ENCODE data around the gene ARFGEF3. TPM values are rescaled to one million over a fixed set of nuclear protein-coding genes. Genes with fewer than 3 reads are reported as not detected.

Gene ARFGEF3
- total RNA-seq, 4 donors from 2014 or later, result 1.2 to 3.3 (median 2.2) TPM

GRCh38 chr6:138264372-138264880 lies 102.7 kb downstream of the ARFGEF3 start:
- H3K27me3 ChIP-seq, result peaks cover 0 to 5% (median 0%) of the 10 kb centered on the region in 4 donors
- no peaks in the 10 kb centered on the region for H3K9me3 ChIP-seq
- no peaks in the 10 kb centered on the region for H3K4me1 ChIP-seq
- H3K4me3 ChIP-seq, result no peak overlapping the region
- no peak for DNase-seq (ENCODE audit: extremely low spot score)
- intact Hi-C loops (cut with DNase I), result no loop called here
- TF ChIP-seq, protein P1, sequence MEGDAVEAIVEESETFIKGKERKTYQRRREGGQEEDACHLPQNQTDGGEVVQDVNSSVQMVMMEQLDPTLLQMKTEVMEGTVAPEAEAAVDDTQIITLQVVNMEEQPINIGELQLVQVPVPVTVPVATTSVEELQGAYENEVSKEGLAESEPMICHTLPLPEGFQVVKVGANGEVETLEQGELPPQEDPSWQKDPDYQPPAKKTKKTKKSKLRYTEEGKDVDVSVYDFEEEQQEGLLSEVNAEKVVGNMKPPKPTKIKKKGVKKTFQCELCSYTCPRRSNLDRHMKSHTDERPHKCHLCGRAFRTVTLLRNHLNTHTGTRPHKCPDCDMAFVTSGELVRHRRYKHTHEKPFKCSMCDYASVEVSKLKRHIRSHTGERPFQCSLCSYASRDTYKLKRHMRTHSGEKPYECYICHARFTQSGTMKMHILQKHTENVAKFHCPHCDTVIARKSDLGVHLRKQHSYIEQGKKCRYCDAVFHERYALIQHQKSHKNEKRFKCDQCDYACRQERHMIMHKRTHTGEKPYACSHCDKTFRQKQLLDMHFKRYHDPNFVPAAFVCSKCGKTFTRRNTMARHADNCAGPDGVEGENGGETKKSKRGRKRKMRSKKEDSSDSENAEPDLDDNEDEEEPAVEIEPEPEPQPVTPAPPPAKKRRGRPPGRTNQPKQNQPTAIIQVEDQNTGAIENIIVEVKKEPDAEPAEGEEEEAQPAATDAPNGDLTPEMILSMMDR (IDR thresholded peaks at IDR 0.05), result no peak
- TF ChIP-seq EP300 (IDR thresholded peaks at IDR 0.05) (no peak), POLR2A (IDR thresholded peaks at IDR 0.05; ENCODE audit: low read depth) (no peak), POLR2AphosphoS5 (IDR thresholded peaks at IDR 0.05) (no peak)
- H3K36me3 ChIP-seq, result no peaks in the 10 kb centered on the region
- H3K27ac ChIP-seq (replicated peaks in 1 of 4), result no peak overlapping the region

DNA sequence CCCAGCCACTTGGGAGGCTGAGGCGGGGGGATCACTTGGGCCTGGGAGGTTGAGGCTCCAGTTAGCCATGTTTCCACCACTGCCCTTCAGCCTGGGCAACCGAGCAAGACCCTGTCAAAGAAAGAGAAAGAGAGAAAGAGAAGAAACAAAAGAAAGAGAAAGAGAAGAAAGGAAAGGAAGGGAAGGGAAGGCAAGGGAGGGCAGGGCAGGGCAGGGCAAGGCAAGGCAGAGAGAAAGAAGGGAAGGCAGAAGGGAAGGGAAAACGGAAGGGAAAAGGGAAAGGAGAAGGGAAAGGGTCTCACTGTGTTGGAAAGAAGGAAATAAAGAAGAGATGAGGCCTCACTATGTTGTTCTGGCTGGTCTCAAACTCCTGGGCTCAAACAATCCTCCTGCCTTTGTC lies 104.4 kb downstream of the ARFGEF3 start:
- no peaks in the 10 kb centered on the region for H3K9me3 ChIP-seq
- H3K36me3 ChIP-seq, result no peaks in the 10 kb centered on the region
- 93% methylated on average over 3 of the region's 3 CpGs for WGBS
- H3K27ac ChIP-seq (replicated peaks in 1 of 4), result no peak overlapping the region
- DNase-seq (ENCODE audit: extremely low spot score), result no peak
- H3K27me3 ChIP-seq, result peaks cover 0 to 10% (median 0%) of the 10 kb centered on the region in 4 donors
- no peak overlapping the region for H3K4me3 ChIP-seq
- intact Hi-C loops (cut with DNase I), result no loop called here
- H3K4me1 ChIP-seq, result no peaks in the 10 kb centered on the region
- TF ChIP-seq POLR2AphosphoS5 (IDR thresholded peaks at IDR 0.05), result no peak
- TF ChIP-seq POLR2A (IDR thresholded peaks at IDR 0.05; ENCODE audit: low read depth), result no peak
- TF ChIP-seq, protein P1 (IDR thresholded peaks at IDR 0.05), result no peak
- no peak for TF ChIP-seq EP300 (IDR thresholded peaks at IDR 0.05)

DNA sequence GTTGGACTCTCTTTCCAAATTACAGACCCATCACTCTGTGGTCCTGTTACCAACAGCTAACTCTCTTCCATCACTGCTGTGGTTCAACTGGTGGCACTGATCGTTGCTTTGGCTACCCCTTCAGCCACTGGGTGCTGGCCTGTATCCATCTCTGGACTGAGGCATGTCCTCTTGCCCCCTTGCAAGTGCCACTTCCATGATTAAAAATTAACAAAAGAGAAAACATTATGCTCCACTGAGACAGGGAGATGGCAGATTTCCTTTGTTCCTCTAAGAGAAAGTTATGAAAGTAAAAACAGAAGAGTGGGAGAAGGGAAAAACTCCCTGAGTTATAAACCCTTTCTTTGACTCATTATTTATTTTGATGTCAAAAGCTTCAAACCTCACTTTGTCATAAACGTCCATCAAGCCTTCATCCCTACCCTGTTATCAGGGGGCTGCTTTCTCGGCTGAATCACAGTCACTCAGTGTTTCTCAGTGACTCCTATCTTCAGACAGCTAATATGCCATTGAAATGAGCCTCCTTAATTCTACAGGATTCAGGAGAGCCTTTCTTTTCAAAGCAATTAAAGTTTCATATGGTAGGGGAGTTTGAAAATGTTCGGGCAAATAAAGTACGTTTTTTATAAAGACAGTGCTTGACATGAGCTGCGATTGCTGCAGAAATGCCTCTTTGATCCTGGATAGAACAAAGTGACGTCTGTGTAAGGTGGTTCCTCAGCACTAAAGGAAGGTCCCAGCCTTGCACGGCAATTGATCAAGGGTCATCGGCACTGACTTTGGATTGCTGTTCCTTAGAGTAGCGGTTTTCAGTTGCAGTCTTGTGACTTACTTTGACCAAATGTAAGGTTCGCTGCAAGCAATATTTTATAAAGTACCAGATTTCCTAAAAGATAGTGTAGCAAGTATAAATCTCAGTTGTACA lies 106.5 kb downstream of the ARFGEF3 start:
- intact Hi-C loops (cut with DNase I), result no loop called here
- no peak overlapping the region for H3K27ac ChIP-seq (replicated peaks in 1 of 4)
- H3K36me3 ChIP-seq, result no peaks in the 10 kb centered on the region
- TF ChIP-seq, protein P1 (IDR thresholded peaks at IDR 0.05), result no peak
- TF ChIP-seq POLR2A (IDR thresholded peaks at IDR 0.05; ENCODE audit: low read depth) (no peak), POLR2AphosphoS5 (IDR thresholded peaks at IDR 0.05) (no peak), EP300 (IDR thresholded peaks at IDR 0.05) (no peak)
- no peak overlapping the region for H3K4me3 ChIP-seq
- peaks cover 0 to 10% (median 0%) of the 10 kb centered on the region in 4 donors for H3K27me3 ChIP-seq
- no peak for DNase-seq (ENCODE audit: extremely low spot score)
- no peaks in the 10 kb centered on the region for H3K4me1 ChIP-seq
- 79% methylated on average over 11 of the region's 11 CpGs for WGBS
- H3K9me3 ChIP-seq, result no peaks in the 10 kb centered on the region

- no peak for DNase-seq (ENCODE audit: extremely low spot score)
- Histone ChIP-seq H3K27ac (replicated peaks in 1 of 4) (no peak overlapping the region), H3K27me3 (peaks cover 0 to 10% (median 0%) of the 10 kb centered on the region in 4 donors), H3K4me1 (no peaks in the 10 kb centered on the region), H3K9me3 (no peaks in the 10 kb centered on the region), H3K4me3 (no peak overlapping the region), H3K36me3 (no peaks in the 10 kb centered on the region)
- intact Hi-C loops (cut with DNase I), result no loop called here
- TF ChIP-seq, protein P1 (IDR thresholded peaks at IDR 0.05), result no peak
- no peak for TF ChIP-seq POLR2A (IDR thresholded peaks at IDR 0.05; ENCODE audit: low read depth)
- TF ChIP-seq EP300 (IDR thresholded peaks at IDR 0.05), result no peak
- no peak for TF ChIP-seq POLR2AphosphoS5 (IDR thresholded peaks at IDR 0.05)
- WGBS, result 89% methylated on average over 1 of the region's 1 CpG
Measured at GRCh38 chr6:138271451-138271850, 109.7 kb downstream of the ARFGEF3 start.
